Keratinocyte (primary cell): ENCODE measurements around the gene EHBP1.
"Not testable (repeated sequence)": the region's sequence is repeated elsewhere in the genome, so short reads cannot be mapped to it uniquely, and the experiment has no call there.

Experiments
- EZH2 ChIP-seq: IDR thresholded peaks from one replicate; pipeline ENCODE4 v1.6.1; 2012; ENCODE audit warnings: inconsistent platforms, mild to moderate bottlenecking, low read length, moderate library complexity
- TF ChIP-seq, protein P1 (sequence below), 3 experiments: IDR thresholded peaks in 1 of 3; conservative IDR thresholded peaks in 1 of 3; optimal IDR thresholded peaks in 1 of 3; 2 replicates in 2 of 3; 3 replicates in 1 of 3; pipeline versions ENCODE3 to v1.5.1; 2011; ENCODE audit warnings: low read length in 3 of 3, mild to moderate bottlenecking in 3 of 3, moderate library complexity in 2 of 3, control low read depth in 1 of 3, inconsistent platforms in 1 of 3; ENCODE audit not compliant: insufficient read depth in 2 of 3; ENCODE audit errors: extremely low read depth in 1 of 3

DNA sequence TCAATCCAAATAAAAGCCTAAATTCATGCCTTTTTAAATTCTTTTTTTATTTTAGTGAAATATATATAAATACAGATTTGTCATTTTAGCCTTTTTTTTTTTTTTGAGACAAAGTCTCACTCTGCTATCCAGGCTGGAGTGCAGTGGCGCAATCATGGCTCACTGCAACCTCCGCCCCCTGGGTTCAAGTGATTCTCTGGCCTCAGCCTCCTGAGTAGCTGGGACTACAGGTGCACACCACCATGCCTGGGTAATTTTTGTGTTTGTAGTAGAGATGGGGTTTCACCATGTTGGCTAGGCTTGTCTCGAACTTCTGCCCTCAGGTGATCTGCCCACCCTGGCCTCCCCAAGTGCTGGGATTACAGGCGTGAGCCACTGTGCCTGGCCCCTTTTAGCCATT, 368.9 kb downstream of the EHBP1 start:
- TF ChIP-seq, protein P1, sequence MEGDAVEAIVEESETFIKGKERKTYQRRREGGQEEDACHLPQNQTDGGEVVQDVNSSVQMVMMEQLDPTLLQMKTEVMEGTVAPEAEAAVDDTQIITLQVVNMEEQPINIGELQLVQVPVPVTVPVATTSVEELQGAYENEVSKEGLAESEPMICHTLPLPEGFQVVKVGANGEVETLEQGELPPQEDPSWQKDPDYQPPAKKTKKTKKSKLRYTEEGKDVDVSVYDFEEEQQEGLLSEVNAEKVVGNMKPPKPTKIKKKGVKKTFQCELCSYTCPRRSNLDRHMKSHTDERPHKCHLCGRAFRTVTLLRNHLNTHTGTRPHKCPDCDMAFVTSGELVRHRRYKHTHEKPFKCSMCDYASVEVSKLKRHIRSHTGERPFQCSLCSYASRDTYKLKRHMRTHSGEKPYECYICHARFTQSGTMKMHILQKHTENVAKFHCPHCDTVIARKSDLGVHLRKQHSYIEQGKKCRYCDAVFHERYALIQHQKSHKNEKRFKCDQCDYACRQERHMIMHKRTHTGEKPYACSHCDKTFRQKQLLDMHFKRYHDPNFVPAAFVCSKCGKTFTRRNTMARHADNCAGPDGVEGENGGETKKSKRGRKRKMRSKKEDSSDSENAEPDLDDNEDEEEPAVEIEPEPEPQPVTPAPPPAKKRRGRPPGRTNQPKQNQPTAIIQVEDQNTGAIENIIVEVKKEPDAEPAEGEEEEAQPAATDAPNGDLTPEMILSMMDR (optimal IDR thresholded peaks at IDR 0.05 in 1 of 3, IDR thresholded peaks at IDR 0.05 in 1 of 3, conservative IDR thresholded peaks at IDR 0.05 in 1 of 3; ENCODE audit: extremely low read depth in 1 of 3, insufficient read depth in 2 of 3, low read length in 3 of 3): not testable (repeated sequence)
- not testable (repeated sequence) for TF ChIP-seq EZH2
